Stomach (tissue), 4 donors: ENCODE data around the gene TBXAS1.

Source experiments
- EP300 ChIP-seq: sonication (generic); formaldehyde crosslinking; IDR thresholded peaks from one replicate; pipeline ENCODE4 v1.6.1; 2017; ENCODE audit warnings: antibody characterized with exemption
- POLR2A ChIP-seq, 4 donors: fragments of 450-650 bp; IDR thresholded peaks; one replicate each; pipeline ENCODE4 v1.6.1; 2016; ENCODE audit warnings: antibody characterized with exemption in 4 of 4, control low read depth in 2 of 4, mild to moderate bottlenecking in 1 of 4, moderate library complexity in 1 of 4
- POLR2AphosphoS5 ChIP-seq, 3 donors: sonication (generic); formaldehyde crosslinking; IDR thresholded peaks; one replicate each; pipeline ENCODE4 v1.6.1; 2016; ENCODE audit warnings: antibody characterized with exemption in 3 of 3
- TF ChIP-seq, protein P1 (sequence below), 7 experiments: fragments of 450-650 bp in 4 of 7; fragments of 200-600 bp in 3 of 7; sonication (generic) in 3 of 7; IDR thresholded peaks; one replicate each; pipeline ENCODE4 v1.5.1; 2016 to 2019; ENCODE audit warnings: antibody characterized with exemption in 7 of 7, control low read depth in 2 of 7, mild to moderate bottlenecking in 1 of 7

DNA sequence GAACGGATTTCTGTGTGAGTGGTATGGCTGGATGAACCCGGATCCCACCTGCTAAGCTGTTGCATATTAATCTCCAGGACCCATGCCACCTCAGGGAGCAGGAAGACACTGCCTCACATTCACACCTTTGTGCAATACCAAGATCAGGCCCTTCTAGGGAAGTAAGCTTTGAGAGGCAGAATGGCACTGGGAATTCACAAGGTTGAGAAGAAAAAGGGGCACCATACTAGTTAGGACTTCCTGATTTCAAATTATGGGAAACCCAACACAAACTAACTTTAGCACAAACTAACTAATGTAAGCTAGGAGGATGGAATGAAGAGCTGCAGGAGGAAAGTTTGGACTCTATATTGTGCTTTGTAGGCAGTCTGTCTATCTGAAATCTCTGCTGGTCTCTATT lies 71.3 kb downstream of the TBXAS1 start:
- TF ChIP-seq POLR2A (IDR thresholded peaks at IDR 0.05) (no peak), POLR2AphosphoS5 (IDR thresholded peaks at IDR 0.05) (no peak), EP300 (no peak)
- TF ChIP-seq, protein P1, sequence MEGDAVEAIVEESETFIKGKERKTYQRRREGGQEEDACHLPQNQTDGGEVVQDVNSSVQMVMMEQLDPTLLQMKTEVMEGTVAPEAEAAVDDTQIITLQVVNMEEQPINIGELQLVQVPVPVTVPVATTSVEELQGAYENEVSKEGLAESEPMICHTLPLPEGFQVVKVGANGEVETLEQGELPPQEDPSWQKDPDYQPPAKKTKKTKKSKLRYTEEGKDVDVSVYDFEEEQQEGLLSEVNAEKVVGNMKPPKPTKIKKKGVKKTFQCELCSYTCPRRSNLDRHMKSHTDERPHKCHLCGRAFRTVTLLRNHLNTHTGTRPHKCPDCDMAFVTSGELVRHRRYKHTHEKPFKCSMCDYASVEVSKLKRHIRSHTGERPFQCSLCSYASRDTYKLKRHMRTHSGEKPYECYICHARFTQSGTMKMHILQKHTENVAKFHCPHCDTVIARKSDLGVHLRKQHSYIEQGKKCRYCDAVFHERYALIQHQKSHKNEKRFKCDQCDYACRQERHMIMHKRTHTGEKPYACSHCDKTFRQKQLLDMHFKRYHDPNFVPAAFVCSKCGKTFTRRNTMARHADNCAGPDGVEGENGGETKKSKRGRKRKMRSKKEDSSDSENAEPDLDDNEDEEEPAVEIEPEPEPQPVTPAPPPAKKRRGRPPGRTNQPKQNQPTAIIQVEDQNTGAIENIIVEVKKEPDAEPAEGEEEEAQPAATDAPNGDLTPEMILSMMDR (IDR thresholded peaks at IDR 0.05), result no peak
